GM20000 (cell line): ENCODE results near the gene LRP1.

Experiments used
- DNase-seq: peaks from one replicate; pipeline ENCODE4 v3.0.0; 2012; ENCODE audit warnings: low spot score
- TF ChIP-seq, protein P1 (sequence below): IDR thresholded peaks from 2 replicates; pipeline ENCODE4 v1.5.1; 2012; ENCODE audit warnings: mild to moderate bottlenecking, control low read depth; ENCODE audit errors: extremely low read depth, missing control alignments

LRP1 gene

DNA sequence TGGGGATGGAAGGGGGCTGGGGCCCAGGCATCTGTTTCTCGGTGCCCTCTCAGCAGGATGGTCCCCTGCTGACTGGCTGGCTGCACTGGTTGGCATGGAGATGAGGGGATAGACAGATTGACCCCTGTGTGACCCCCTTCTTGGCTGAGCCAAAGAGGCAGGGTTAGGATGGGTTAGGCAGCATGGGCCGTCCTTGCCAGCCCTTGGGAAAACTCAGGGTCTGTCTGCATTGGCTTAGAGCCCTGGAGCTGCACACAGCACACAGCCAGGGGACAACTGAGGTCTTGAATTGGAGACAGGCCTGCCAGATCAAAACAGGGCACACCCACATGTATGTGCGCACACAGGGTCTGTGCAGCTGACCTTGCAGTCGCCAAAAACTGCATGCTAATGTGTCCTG lies 30.4 kb downstream of the LRP1 start:
- DNase-seq, result no peak
- TF ChIP-seq, protein P1, sequence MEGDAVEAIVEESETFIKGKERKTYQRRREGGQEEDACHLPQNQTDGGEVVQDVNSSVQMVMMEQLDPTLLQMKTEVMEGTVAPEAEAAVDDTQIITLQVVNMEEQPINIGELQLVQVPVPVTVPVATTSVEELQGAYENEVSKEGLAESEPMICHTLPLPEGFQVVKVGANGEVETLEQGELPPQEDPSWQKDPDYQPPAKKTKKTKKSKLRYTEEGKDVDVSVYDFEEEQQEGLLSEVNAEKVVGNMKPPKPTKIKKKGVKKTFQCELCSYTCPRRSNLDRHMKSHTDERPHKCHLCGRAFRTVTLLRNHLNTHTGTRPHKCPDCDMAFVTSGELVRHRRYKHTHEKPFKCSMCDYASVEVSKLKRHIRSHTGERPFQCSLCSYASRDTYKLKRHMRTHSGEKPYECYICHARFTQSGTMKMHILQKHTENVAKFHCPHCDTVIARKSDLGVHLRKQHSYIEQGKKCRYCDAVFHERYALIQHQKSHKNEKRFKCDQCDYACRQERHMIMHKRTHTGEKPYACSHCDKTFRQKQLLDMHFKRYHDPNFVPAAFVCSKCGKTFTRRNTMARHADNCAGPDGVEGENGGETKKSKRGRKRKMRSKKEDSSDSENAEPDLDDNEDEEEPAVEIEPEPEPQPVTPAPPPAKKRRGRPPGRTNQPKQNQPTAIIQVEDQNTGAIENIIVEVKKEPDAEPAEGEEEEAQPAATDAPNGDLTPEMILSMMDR, result no peak

DNA sequence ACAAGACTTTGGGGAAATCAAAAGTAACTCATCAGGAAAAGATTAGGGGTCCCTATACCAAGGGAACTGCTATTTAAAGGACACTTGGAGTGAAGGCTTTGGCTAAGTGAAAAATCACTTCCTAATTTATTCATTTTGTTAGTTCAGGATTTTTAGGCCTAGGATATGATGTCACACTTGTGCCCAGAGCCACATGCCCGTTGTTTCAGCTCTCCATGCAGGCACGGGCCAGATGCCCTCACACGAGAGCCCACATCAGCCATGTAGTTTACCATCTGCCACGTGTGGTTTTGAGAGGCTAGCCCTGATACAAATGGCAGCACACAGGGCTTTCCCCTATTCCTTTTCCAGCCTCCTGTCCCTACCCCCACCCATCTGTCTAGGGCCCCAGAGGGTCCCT lies 31.0 kb downstream of the LRP1 start:
- TF ChIP-seq, protein P1, result no peak
- DNase-seq, result no peak

DNA sequence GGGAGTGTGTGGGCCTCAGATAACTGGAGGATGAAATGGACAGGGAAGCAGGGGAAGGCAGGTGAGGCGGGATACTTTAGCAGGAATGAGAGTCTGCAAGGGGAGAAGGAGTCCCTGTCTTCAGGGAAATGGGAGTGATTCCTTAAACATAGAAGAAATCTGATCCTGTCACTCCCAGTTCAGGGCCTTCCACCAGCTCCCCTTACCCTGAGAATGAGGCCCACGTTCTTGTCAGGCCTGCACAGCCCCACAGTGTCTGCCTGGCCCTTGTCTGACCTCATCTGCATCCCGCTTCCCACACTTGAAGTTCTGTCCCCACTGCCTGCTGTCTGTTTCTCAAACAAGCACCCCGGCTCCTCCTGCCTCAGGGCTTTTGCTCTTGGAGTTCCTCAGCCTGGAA lies 31.8 kb downstream of the LRP1 start:
- TF ChIP-seq, protein P1, result no peak
- no peak for DNase-seq

DNA sequence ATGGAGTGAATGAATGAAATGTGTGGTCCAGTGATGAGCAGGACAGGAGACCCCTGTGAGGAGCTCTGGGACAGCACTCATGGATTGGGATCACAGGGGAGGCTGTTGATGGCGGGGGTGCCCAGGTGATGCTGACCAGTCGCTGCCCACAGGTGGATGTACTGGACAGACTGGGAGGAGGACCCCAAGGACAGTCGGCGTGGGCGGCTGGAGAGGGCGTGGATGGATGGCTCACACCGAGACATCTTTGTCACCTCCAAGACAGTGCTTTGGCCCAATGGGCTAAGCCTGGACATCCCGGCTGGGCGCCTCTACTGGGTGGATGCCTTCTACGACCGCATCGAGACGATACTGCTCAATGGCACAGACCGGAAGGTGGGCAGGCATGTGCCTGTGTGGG lies 32.5 kb downstream of the LRP1 start:
- TF ChIP-seq, protein P1, result no peak
- no peak for DNase-seq

DNA sequence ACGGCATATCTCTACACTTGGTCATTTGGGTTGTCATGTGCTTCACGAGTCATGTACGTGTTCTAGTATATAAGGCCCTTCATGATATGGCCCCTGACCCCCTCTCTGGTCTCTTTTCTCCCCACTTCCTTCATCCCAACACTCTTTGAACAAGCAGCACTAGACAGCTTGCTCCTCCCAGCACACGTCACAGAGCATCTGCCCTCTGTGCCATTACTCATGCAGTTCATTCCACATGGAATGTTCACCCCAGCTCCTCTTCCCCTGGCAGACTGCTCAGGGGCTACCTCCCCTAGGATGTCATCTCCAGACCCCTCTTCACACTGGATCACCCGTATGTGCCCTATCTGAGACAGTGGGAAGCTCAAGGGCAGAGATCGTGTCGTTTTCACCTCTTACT lies 33.2 kb downstream of the LRP1 start:
- TF ChIP-seq, protein P1, result no peak
- no peak for DNase-seq

DNA sequence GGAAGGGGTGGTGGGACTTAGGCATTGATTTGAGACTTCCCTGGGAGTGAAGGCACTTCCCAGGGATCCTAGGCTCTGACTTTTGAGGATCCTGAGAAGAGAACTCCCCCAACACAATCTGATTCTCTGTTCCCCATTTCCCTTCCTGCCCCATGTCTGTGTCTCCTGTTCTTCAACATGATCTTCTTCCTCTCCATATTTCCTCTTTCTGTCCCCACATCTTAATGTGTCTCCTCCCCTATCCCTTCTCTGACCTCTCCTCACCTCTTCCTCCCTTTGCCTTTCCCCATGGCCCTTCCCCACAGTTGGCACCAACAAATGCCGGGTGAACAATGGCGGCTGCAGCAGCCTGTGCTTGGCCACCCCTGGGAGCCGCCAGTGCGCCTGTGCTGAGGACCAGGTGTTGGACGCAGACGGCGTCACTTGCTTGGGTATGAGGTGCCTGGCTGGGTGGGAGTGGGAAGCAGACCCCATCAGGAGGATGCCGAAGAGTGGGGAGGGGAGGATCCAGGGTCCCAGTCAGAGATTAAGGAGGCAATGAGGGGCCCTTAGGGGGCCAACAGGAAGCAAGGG lies 34.4 kb downstream of the LRP1 start:
- TF ChIP-seq, protein P1, result no peak
- DNase-seq, result no peak

DNA sequence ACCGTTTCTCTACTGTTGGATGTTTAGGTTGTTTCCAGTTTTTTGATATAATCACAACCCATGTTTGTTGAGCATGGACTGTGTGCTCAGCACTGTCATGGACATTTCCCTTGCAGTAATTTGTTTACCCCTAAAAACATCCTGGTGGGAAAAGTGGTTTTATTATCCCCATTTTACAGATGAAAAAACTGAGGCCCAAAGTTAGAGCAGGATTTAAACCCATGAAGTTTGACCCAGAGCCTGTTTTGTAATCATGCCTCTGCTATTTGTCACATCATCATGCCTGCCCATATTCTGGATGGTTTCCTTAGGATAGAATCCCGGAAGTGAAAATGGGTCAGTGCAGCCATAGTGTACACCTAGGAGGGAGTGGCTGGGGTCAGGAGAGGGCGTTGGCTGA lies 36.2 kb downstream of the LRP1 start:
- DNase-seq, result no peak
- TF ChIP-seq, protein P1, result no peak
